ENCODE measurements around the gene NDFIP2.
"Not testable (repeated sequence)": the region's sequence is repeated elsewhere in the genome, so short reads cannot be mapped to it uniquely, and the experiment has no call there.

Gene NDFIP2

GRCh38 chr13:79591493-79591892, 110.5 kb downstream of the NDFIP2 start:
- DNase-seq (ENCODE audit: low read depth in 2 of 2), result no peak

GRCh38 chr13:79593121-79593520, 112.2 kb downstream of the NDFIP2 start:
- DNase-seq (ENCODE audit: low read depth in 2 of 2), result no peak

DNA sequence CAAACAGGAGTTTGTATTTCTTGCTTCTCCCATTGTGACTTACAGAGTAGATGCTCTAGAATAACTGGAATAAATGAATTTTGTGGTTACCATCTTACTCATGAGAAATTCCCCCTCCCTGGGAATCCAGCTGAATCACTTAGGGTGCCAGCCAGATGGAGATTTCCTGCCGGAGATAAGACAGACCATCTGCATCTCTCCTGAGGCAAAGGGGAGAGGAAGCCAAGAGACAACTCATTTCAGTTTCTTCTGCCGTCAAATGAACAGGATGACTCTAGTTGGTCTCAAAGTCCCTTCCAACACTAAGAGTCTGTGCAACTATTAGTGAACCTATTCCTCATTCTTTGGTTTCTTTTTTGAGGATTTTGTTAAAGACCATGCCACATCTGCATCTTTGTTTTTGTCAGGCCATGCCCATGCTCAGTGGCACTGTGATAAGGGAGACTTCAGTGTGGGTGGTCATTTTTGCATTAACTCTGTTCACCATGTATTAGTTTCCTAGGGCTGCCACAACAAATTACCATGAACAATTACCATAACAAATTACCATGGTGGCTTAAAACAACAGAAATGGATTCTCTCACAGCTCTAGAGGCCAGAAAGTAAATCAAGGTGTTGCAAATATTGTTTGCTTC, 112.8 kb downstream of the NDFIP2 start:
- peak; percentile 10 to 19 for DNase-seq (ENCODE audit: low read depth in 2 of 2)

GRCh38 chr13:79600146-79600545, 119.2 kb downstream of the NDFIP2 start:
- not testable (repeated sequence) for DNase-seq (ENCODE audit: low read depth in 2 of 2)

- DNase-seq (ENCODE audit: low read depth in 2 of 2), result no peak
Observed at GRCh38 chr13:79602936-79603335, 122.0 kb downstream of the NDFIP2 start.

GRCh38 chr13:79604752-79605151, 123.8 kb downstream of the NDFIP2 start:
- no peak for DNase-seq (ENCODE audit: low read depth in 2 of 2)
